SK-MEL-5 (cell line): ENCODE results near the gene SMARCD2. TPM values are rescaled to one million over a fixed set of nuclear protein-coding genes. Genes with fewer than 3 reads are reported as not detected.
"Not testable (repeated sequence)": the region's sequence is repeated elsewhere in the genome, so short reads cannot be mapped to it uniquely, and the experiment has no call there.

Source experiments
- DNase-seq: peaks from one replicate; pipeline ENCODE4 v3.0.0-alpha.2; 2016; ENCODE audit warnings: low read depth, low spot score
- in situ Hi-C: cut with HindIII; loops from 2 replicates; pipeline ENCODE4 v1.10.0; 2016; ENCODE audit warnings: low sequenced_read_pairs, high pct_unique_total_duplicates, low pct_unique_long_range_greater_than_20kb
- polyA plus RNA-seq, 2 experiments: library from polyadenylated mRNA; depleted of rRNA; stranded (reverse); fragments of >200 nt; gene quantifications; 2 replicates each; pipeline ENCODE4 v1.2.3, GENCODE V29; 2015
- total RNA-seq: library from RNA; depleted of rRNA; stranded (reverse); fragments of >200 nt; shearing (Covaris generic); gene quantifications from 2 replicates; pipeline ENCODE4 v1.2.3, GENCODE V29; 2014; rRNA removed

Gene SMARCD2
- 146 and 160 TPM in 2 replicates for total RNA-seq
- 140 and 163 TPM in 2 replicates for polyA plus RNA-seq (2015; cell fraction: cytosol; rRNA removed)
- 142 and 192 TPM in 2 replicates for polyA plus RNA-seq (2015; cell fraction: nucleus; rRNA removed)

DNA sequence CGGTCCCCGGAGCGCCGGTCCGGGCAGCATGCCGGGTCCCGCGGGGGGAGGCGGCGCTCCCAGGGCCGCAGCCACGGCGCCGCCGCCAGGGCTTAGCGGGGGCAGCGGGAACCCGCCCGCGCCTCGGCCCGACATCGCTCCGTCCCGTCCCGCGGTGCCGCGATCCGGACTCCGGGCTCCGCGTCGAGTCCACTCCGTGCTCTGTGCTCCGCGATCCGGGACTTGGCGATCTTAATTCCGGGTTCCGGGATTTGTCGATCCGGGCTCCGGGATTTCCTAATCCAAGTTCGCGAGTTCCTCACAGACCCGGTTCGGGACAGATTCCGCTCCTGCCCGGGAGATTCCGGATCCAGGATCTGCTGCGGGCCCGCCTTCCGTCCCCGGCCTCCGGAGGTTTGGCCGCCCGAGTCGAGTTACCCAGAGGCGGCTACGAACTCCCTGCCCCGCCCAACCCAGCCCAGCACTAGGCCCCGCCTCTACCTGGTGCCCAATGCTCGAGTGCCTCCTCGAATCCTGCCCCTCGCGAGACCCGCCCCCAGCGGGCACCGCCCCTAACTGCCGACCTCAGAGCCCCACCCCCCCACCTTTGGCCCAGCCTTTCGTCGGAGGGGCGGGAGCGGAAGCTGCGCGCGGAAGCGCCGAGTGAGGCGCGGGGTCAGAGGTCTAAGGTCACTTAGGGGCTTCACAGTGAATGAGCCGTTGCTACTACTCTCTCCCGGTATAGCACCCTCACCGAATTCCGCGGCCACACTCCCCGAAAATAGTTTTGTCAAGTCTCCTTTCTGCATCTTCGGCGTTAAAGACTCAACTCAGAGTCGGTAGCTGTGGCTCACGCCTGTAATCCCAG is at the start of gene SMARCD2:
Gene SMARCD2, minus strand, starts transcription at position 146 of the 847 bp plus-strand sequence. Its CDS starts 11 bp downstream, at position 135.
- in situ Hi-C loops, result no loop called here

DNA sequence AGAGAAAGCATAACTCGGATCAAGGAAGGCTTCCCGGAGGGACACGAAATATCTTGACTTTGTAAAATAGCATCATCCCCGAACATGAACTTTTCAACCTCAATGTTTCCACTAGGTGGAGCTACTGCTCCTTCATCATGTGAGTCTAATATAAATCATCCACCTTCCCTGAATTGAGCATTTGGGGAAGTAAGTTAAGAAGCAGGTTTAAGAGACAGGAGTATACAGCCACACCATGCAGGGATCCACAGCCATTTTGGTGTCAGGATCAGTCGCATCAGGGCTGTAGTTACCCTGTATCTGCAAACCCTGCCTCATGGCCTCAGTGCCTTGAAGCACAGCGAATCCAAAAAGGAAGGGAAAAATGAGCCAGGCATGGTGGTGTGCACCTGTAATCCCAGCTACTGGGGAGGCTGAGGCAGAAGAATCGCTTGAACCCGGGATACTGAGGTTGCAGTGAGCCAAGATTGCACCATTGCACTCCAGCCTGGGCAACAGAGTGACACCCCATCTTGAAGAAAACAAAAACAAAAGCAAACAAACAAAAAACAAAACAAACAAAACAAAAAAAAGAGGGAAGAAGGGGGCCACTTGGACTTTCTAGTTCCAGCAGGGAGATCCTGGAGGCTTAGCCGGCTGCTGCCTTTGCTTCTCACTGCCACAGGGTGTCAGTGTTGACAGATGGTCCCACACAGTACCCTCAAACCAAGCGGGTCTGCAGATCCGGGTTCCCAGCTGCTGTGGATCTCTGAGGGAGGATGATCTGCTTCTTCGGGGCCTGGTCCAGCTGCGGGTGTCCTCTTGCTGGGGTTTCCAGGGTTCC is 46.8 kb upstream of the SMARCD2 start:
- in situ Hi-C loops, result not testable (repeated sequence)
- peak; percentile 69 for DNase-seq

More for the DNA sequence above, at the start of gene SMARCD2:
- peak; percentile 98 for DNase-seq

GRCh38 chr17:63885119-63885518 is 42.6 kb upstream of the SMARCD2 start:
- in situ Hi-C loops, DNase-seq: not testable (repeated sequence)

GRCh38 chr17:63882626-63883126 is 40.2 kb upstream of the SMARCD2 start:
- in situ Hi-C loops, result not testable (repeated sequence)
- DNase-seq, result peak; percentile 21

- DNase-seq, result peak; percentile 80
- in situ Hi-C loops, result no loop called here
Observed at GRCh38 chr17:63881935-63882601, 39.6 kb upstream of the SMARCD2 start, which contains the start of gene GH2. Gene GH2, minus strand, starts transcription at chr17:63881944. Its CDS starts 143 bp downstream, at chr17:63881801.

DNA sequence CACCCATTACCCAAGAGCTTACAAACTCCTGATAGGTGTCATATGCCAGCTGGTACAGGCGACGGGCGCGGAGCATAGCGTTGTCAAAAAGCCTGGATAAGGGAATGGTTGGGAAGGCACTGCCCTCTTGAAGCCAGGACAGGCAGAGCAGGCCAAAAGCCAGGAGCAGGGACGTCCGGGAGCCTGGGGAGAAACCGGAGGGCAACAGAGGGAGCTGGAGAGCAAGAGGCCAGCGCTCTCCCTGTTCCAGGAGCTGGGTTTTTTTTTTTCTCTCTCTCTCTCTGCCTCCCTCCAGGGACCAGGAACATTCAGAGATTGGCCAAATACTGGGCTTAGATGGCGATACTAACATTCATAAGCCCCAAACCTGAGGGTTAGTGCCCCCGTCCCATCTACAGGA is 38.9 kb upstream of the SMARCD2 start:
- in situ Hi-C loops, result not testable (repeated sequence)

GRCh38 chr17:63880706-63881105 is 38.2 kb upstream of the SMARCD2 start:
- in situ Hi-C loops, result no loop called here
- no peak for DNase-seq

More for the DNA sequence above, 38.9 kb upstream of the SMARCD2 start:
- peak; percentile 37 for DNase-seq

DNA sequence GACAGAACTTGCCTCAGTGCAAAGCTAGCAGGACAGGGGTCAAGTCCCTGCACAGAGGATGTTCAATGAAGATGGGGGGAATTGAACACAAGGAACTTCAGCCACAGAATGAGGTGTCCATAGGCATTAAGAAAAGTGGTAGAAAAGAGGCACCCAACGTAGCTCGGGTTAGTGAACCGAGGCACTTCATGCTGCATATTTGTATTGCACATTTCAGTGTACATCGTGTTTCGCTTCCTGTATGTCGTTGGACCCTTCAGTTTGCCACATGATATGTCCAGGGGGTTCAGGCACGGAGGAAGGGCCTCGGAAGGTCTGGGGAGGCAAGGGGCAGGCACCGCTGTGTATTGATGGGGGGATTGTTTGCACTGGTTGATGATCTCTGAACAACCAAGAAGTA is 35.9 kb upstream of the SMARCD2 start:
- in situ Hi-C loops, DNase-seq: not testable (repeated sequence)

DNA sequence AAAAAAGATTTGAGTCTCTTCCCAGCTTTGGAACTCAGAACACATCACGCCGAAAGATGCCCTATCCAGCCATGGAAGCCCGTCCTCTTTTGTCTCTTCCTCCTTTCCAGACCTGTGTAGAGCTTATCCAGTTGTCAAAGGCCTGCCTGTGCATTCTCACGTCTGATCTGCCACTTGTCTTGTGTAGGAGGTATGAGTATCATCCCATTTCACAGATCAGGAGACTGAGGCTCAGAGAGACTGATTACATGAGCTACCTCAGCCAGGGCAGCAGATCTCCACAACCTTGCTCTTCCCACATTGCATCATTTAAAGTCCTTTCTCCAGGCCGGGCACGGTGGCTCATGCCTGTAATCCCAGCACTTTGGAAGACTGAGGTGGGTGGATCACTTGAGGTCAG is 32.2 kb upstream of the SMARCD2 start:
- DNase-seq, in situ Hi-C loops: not testable (repeated sequence)

DNA sequence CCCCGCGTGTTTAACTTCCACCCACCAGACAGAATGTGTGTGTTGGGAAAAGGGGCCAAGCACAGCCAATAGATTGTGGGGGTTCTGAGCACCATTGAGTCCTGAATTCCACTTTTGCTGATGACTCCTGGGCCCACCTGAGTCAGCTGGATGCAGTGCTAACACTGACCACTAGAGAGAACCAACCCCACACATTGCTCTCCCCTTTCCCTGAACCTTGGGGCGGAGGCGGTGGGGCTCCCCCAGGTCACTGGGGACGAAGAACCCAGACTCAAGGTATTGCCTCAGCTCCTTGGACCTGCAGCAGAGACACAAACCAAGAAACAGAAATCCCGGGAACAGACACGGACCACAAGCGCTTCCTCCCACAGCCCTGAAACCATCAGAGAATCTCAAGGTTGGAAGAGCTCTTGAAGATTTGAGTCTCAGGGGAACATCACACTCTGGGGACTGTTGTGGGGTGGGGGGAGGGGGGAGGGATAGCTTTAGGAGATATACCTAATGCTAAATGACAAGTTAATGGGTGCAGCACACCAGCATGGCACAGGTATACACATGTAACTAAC is 31.7 kb upstream of the SMARCD2 start:
- DNase-seq, in situ Hi-C loops: not testable (repeated sequence)

DNA sequence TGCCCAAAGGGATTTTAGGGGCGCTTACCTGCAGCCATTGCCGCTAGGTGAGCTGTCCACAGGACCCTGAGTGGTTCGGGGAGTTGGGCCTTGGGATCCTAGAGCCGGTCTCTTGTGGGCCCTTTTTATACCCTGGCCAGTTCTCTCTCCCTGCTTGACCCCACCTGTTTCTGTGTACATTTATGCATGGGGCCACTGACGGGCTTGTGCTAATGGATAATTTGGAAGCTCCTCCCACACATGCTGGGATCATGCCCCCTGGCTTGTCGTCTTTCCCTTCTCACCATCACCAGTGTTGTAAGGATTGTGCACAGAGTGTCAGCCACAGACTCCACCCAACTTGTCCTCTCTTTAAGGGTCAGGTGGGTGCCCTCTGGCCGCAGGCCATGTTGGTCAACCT is 31.1 kb upstream of the SMARCD2 start, which contains the start of gene CSH2:
Gene CSH2, minus strand, starts transcription at position 101 of the 400 bp plus-strand sequence. Its CDS starts 63 bp downstream, at position 38.
- DNase-seq, in situ Hi-C loops: not testable (repeated sequence)

DNA sequence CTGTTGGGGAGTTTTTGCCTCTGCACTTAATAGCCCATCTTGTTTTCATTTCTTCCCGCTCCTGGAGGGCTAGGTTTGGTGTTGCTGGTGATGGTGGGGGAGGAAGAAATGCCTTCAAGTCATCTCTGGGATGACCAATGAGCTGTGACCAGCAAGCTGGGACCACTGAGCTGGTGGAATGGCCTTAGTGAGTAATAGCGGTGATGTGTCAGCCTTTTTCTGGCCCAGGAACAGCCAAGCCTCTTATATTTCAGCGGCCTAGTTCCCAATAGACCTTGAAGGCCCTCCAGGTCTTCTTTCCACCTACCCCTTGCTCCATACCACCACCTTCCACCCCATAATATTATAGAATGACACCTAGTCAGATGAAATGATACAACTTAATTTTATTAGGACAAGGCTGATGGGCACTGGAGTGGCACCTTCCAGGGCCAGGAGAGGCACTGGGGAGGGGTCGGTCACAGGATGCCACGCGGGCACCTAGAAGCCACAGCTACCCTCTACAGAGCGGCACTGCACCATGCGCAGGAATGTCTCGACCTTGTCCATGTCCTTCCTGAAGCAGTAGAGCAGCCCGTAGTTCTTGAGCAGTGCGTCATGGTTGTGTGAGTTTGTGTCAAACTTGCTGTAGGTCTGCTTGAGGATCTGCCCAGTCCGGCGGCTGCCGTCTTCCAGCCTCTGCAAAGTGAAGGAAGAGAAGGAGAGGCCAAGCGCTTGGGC is 29.3 kb upstream of the SMARCD2 start:
- DNase-seq, in situ Hi-C loops: not testable (repeated sequence)

DNA sequence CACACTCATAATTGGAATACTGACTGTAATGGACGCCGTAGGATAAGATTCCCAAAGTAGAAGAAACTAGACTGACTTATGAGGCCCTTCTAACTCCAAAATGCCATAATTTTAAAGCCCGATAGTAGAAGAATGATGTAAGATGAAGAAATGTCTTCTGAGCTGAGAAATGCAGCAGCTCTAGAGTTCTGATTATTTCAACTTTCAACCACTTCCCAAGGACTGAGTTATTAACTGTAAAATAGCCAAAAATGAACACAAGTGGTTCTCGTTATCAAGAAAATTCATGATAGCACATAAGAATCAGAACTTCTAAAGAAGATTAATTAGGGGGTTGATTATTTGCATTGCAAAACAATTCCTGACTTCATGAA is 27.8 kb upstream of the SMARCD2 start:
- in situ Hi-C loops, DNase-seq: not testable (repeated sequence)

- in situ Hi-C loops, DNase-seq: not testable (repeated sequence)
Observed at GRCh38 chr17:63869491-63870291, 27.2 kb upstream of the SMARCD2 start.

- peak; percentile 38 for DNase-seq
- in situ Hi-C loops, result not testable (repeated sequence)
Observed at GRCh38 chr17:63866625-63867024, 24.1 kb upstream of the SMARCD2 start.

- no peak for DNase-seq
Observed at GRCh38 chr17:63859257-63859656, 16.8 kb upstream of the SMARCD2 start.

More at GRCh38 chr17:63859257-63859656, 16.8 kb upstream of the SMARCD2 start:
- in situ Hi-C loops, result no loop called here
